Suprapubic skin (tissue), 4 donors: ENCODE results near the gene RPS18. TPM values are rescaled to one million over a fixed set of nuclear protein-coding genes. Genes with fewer than 3 reads are reported as not detected.

Experiments used
- DNase-seq, 2 donors: peaks; one replicate each; pipeline ENCODE4 v3.0.0-alpha.2; 2019; ENCODE audit warnings: low spot score in 2 of 2
- H3K27ac ChIP-seq: fragments of 200-600 bp; sonication (generic); one replicate; pipeline ENCODE4 v1.5.1; 2019
- H3K27me3 ChIP-seq: fragments of 200-600 bp; sonication (generic); one replicate; pipeline ENCODE4 v1.5.1; 2019
- H3K36me3 ChIP-seq: fragments of 200-600 bp; sonication (generic); one replicate; pipeline ENCODE4 v1.5.1; 2019
- H3K4me1 ChIP-seq: fragments of 200-600 bp; sonication (generic); one replicate; pipeline ENCODE4 v1.5.1; 2019
- H3K4me3 ChIP-seq: fragments of 200-600 bp; sonication (generic); one replicate; pipeline ENCODE4 v1.5.1; 2019; ENCODE audit warnings: mild to moderate bottlenecking
- H3K9me3 ChIP-seq: fragments of 200-600 bp; sonication (generic); one replicate; pipeline ENCODE4 v1.5.1; 2019
- CTCF ChIP-seq, 2 donors: fragments of 200-600 bp in 1 of 2; fragments of 450-650 bp in 1 of 2; sonication (generic) in 1 of 2; IDR thresholded peaks; one replicate each; pipeline ENCODE4 v1.5.1; 2016 to 2019; ENCODE audit warnings: antibody characterized with exemption in 2 of 2, mild to moderate bottlenecking in 1 of 2, moderate library complexity in 1 of 2
- EP300 ChIP-seq: sonication (generic); formaldehyde crosslinking; IDR thresholded peaks from one replicate; pipeline ENCODE4 v1.6.1; 2017; ENCODE audit warnings: antibody characterized with exemption
- POLR2A ChIP-seq, 2 donors: fragments of 450-650 bp; IDR thresholded peaks; one replicate each; pipeline ENCODE4 v1.6.1; 2017; ENCODE audit warnings: antibody characterized with exemption in 2 of 2, mild to moderate bottlenecking in 2 of 2, moderate library complexity in 2 of 2
- POLR2AphosphoS5 ChIP-seq, 3 donors: sonication (generic); formaldehyde crosslinking; IDR thresholded peaks; one replicate each; pipeline ENCODE4 v1.6.1; 2017; ENCODE audit warnings: antibody characterized with exemption in 3 of 3
- WGBS: methylation state at CpG from one replicate; pipeline ENCODE4 v1.1.5; 2018; 5-methylcytosine and 5-hydroxymethylcytosine counted together
- total RNA-seq, 4 donors: library from RNA; depleted of rRNA; stranded (reverse); fragments of >200 nt; gene quantifications; one replicate each; pipeline ENCODE4 v1.1.0, GENCODE V29; 2016

RPS18 gene
- total RNA-seq, 4 donors from 2014 or later: 2,261 to 4,381 (median 4,042) TPM

DNA sequence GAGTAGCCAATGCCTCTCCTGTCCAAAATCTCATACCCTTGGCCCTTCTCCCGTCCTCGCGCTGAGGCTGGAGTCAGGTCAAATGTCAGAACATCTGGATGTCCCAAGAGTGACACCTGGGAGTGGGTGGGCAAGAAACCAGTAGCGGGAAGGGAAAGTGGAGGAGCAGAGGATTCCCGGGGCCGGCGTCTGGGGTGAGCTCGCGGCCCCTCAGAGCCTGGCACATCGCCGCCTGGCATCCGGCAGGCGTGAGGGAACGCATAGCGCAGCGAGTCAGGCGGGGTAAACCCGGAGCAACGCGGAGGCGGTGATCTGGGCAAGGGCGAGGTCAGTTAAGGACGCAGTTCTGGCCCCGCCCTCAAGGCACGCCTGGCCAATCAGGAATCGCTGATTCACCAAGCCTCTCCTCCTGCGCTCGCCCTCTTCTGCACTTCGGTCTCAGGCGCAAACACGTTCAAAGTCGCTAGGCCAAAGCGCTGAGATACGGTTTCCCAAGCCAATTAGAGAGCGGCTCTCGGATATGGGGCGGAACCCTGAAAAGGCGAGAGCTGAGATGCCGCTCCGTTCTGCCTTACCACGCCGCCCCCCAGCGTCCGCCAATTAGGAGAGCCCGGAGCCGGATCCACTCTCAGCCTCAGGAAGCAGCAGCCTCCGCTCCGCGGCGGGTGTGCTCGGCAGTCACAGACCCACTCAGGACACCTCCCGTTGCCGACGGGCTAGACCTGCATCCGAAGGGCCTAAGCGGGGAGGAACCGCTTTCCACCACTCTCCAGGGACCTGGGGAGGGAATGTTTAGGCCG lies 22.7 kb upstream of the RPS18 start:
- 0% methylated on average over 27 of the region's 58 CpGs for WGBS
- no peaks in the 10 kb centered on the region for H3K9me3 ChIP-seq
- H3K27ac ChIP-seq: peak overlapping the region; percentile 96
- peak; percentile 98 to 99 for DNase-seq
- H3K27me3 ChIP-seq: no peaks in the 10 kb centered on the region
- TF ChIP-seq POLR2A (IDR thresholded peaks at IDR 0.05) (peak in 1 of 2 donors; percentile 68), POLR2AphosphoS5 (IDR thresholded peaks at IDR 0.05) (peak in 1 of 3 donors; percentile 72), EP300 (no peak), CTCF (IDR thresholded peaks at IDR 0.05) (peak in 1 of 2 donors; percentile 9)
- H3K4me1 ChIP-seq: peaks cover 34% of the 10 kb centered on the region
- H3K4me3 ChIP-seq: peak overlapping the region; percentile 71
- H3K36me3 ChIP-seq: peaks cover 17% of the 10 kb centered on the region

DNA sequence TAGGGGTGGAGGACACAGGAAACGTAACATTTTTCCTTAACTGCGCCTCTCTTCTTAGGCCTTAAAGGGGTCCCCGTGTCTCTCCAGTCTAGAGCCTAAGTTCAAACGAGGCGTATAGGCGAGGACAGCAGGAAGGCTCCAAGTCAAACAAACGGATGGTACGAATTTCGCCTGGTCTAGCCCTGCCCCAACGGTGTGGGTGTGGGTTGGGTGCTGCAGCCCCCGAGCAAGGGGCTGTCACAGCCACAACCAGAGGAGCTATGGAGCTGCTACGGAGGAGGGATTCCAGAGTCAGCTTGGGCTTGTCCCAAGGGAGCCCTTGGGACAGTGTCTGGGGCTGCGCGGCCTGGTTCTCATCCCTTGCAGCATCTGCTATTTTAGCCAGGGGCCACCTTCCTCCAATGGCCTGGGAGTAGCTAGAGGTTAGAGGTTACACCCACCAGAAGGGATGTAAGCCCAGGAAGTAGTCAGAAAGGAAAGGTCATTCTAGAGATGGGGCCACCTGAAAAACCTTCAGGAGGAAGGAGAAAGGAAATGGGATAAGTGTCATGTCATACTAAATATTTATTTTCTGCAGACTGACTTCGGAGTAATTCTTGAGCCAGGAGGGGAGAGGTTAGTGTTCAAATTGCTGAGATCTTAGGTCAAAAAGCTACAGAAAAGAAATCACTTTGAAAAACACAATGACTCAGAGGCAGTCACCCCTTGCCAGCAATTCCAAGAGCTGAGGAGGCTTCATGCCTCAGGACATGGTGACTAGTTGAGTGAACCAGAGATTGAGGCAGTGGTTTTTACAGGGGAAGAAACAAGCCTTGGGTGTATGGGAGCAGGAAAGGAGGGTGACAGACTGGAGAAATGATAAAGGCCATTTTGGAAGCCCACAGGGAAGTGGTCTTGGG lies 21.9 kb upstream of the RPS18 start:
- Histone ChIP-seq H3K27me3 (no peaks in the 10 kb centered on the region), H3K4me3 (peak overlapping the region; percentile 71), H3K36me3 (peaks cover 18% of the 10 kb centered on the region), H3K27ac (peak overlapping the region; percentile 96), H3K9me3 (no peaks in the 10 kb centered on the region), H3K4me1 (peaks cover 34% of the 10 kb centered on the region)
- WGBS: 15% methylated on average over 14 of the region's 15 CpGs
- peak in 1 of 2 donors; percentile 61 for DNase-seq
- no peak for TF ChIP-seq POLR2A (IDR thresholded peaks at IDR 0.05)
- TF ChIP-seq EP300: no peak
- TF ChIP-seq POLR2AphosphoS5 (IDR thresholded peaks at IDR 0.05): no peak
- TF ChIP-seq CTCF (IDR thresholded peaks at IDR 0.05): no peak

DNA sequence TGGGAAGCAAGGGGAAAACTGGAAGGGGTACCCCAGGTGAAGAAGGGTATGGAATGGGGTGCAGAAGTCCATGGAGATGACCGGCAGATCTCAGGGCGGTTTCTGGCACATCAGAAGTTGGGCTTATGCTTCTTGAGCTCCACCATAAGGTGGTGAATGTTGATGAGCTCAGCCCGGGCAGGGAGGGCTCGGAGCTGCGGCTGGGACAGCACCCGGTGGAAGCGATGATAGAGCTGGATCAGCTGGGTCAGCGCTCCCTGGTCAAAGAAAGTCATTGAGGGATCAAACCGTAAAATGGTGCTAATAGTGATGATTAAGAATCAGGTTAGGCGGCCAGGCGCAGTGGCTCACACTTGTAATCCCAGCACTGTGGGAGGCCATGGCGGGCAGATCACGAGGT lies 21.1 kb upstream of the RPS18 start:
- 95% methylated on average over 13 of the region's 13 CpGs for WGBS
- no peaks in the 10 kb centered on the region for H3K9me3 ChIP-seq
- no peak overlapping the region for H3K27ac ChIP-seq
- peaks cover 20% of the 10 kb centered on the region for H3K36me3 ChIP-seq
- H3K27me3 ChIP-seq: no peaks in the 10 kb centered on the region
- peaks cover 34% of the 10 kb centered on the region for H3K4me1 ChIP-seq
- TF ChIP-seq POLR2AphosphoS5 (IDR thresholded peaks at IDR 0.05) (no peak), CTCF (IDR thresholded peaks at IDR 0.05) (no peak), EP300 (no peak), POLR2A (IDR thresholded peaks at IDR 0.05) (no peak)
- peak in 1 of 2 donors; percentile 54 for DNase-seq
- no peak overlapping the region for H3K4me3 ChIP-seq

GRCh38 chr6:33251395-33252012 lies 20.4 kb upstream of the RPS18 start:
- H3K36me3 ChIP-seq: peaks cover 20% of the 10 kb centered on the region
- H3K4me1 ChIP-seq: peaks cover 34% of the 10 kb centered on the region
- H3K27ac ChIP-seq: no peak overlapping the region
- TF ChIP-seq POLR2AphosphoS5 (IDR thresholded peaks at IDR 0.05): no peak
- no peak for TF ChIP-seq POLR2A (IDR thresholded peaks at IDR 0.05)
- 84% methylated on average over 6 of the region's 6 CpGs for WGBS
- no peak overlapping the region for H3K4me3 ChIP-seq
- DNase-seq: peak in 1 of 2 donors; percentile 8
- no peaks in the 10 kb centered on the region for H3K9me3 ChIP-seq
- no peaks in the 10 kb centered on the region for H3K27me3 ChIP-seq

DNA sequence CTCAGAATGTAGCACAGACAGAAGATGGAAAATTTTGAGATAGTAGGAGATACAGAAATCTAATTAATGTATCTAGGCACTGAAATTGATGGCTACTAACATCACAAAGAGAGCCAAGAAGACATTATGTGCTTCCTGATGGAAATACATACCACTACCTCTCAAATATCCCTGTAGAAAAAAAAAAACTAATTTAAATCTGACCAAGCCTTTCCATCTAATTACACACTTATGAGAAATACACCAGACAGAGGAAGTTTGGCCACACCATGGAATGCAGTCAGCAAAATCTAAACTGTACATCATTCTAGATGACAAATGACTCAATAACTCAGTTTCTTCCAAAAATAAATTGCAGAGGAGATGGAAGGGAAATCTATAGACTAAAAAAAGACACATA lies 19.1 kb upstream of the RPS18 start:
- Histone ChIP-seq H3K9me3 (no peaks in the 10 kb centered on the region), H3K4me1 (peaks cover 31% of the 10 kb centered on the region), H3K4me3 (no peak overlapping the region), H3K27me3 (no peaks in the 10 kb centered on the region), H3K36me3 (peaks cover 29% of the 10 kb centered on the region), H3K27ac (no peak overlapping the region)
- DNase-seq: no peak
- no peak for TF ChIP-seq EP300
- TF ChIP-seq POLR2AphosphoS5 (IDR thresholded peaks at IDR 0.05): no peak
- no peak for TF ChIP-seq CTCF (IDR thresholded peaks at IDR 0.05)
- TF ChIP-seq POLR2A (IDR thresholded peaks at IDR 0.05): no peak
